Measurements from ENCODE around the gene DNAH3. TPM values are rescaled to one million over a fixed set of nuclear protein-coding genes. Genes with fewer than 3 reads are reported as not detected.

DNAH3 gene
- total RNA-seq, 1 donor from 2014 or later: 0.19 TPM

GRCh38 chr16:21026846-21027245 is 123.8 kb downstream of the DNAH3 start:
- TF ChIP-seq CTCF (IDR thresholded peaks at IDR 0.05; ENCODE audit: unreplicated experiment): no peak
- no peaks in the 10 kb centered on the region for H3K36me3 Mint-ChIP-seq (ENCODE audit: insufficient read depth)
- no peak for DNase-seq (ENCODE audit: low spot score, unreplicated experiment)
- no peak overlapping the region for H3K27ac Mint-ChIP-seq
- no peak overlapping the region for H3K4me3 Mint-ChIP-seq (ENCODE audit: low read depth)
- H3K27me3 Mint-ChIP-seq: no peaks in the 10 kb centered on the region
- no peaks in the 10 kb centered on the region for H3K4me1 Mint-ChIP-seq (ENCODE audit: low read depth)
- H3K9me3 Mint-ChIP-seq (ENCODE audit: low read depth): no peaks in the 10 kb centered on the region

DNA sequence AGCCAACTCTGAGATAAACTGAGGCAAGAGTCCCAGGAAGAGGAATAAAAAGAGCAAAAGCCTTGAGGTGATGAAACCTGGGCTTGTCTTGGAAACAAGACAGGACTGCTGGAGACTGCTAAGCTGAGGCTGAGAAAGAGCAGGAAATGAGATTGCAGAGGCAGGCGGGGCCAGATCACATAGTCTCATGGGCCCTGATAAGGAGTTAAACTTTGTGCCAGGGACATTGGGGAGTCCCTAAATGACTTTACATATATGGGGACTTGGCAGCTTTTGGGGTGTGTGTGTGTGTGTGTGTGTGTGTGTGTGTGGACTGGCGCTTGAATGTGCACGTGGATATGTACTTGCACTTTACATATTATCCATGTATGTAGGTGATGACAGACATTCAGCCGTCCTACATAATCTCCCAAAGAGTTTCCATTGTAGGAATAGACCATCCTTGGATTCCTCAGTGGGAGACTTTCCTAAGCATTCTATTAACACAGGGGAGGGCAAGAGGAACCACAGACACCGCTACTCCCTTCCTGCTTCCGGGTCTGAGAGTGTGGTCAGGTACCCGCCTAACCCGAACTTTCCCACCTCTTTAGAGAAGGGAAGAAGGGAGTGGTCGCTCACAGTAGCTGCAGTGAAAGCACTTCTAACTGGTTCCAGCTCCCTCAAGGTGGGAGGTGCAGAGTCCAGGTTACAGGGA is 127.0 kb downstream of the DNAH3 start:
- no peak for DNase-seq (ENCODE audit: low spot score, unreplicated experiment)
- Mint-ChIP-seq H3K4me1 (ENCODE audit: low read depth) (peaks cover 5% of the 10 kb centered on the region), H3K9me3 (ENCODE audit: low read depth) (no peaks in the 10 kb centered on the region), H3K36me3 (ENCODE audit: insufficient read depth) (no peaks in the 10 kb centered on the region), H3K27me3 (no peaks in the 10 kb centered on the region), H3K27ac (no peak overlapping the region), H3K4me3 (ENCODE audit: low read depth) (no peak overlapping the region)
- no peak for TF ChIP-seq CTCF (IDR thresholded peaks at IDR 0.05; ENCODE audit: unreplicated experiment)

DNA sequence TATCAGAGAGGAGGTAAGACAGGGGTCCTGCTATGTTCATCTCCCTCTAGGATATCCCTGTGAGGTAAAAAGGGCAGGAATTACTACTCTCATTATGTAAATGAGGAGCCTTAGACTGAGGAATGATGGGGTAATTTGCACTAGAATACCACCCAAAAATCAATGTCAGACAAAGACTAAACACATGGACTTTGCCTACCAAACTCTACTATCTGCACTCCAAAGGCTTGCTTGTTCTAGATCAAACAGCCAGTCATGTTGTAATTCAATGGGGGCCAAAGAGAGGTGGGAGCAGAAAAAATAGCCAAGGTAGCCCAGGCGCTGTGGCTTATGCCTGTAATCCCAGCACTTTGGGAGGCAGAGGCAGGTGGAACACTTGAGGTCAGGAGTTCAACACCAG is 129.3 kb downstream of the DNAH3 start:
- H3K27me3 Mint-ChIP-seq: no peaks in the 10 kb centered on the region

DNA sequence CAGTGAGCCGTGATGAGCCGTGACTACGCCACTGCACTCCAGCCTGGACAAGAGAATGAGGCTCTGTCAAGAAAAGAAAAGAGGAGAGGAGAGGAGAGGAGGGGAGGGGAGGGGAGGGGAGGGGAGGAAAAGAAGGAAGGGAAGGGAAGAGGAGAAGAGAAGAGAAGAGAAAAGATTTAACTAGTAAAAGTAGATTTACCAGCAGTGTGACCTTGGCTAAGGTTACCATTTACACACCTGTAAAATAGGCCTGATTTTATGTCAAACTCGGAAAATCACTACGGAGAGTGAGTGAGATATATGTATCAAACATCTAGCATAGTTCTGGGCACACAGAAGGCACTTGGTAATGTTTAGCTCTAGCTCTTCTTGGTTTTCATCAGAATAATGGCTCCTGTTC is 140.8 kb downstream of the DNAH3 start:
- Mint-ChIP-seq H3K27ac (no peak overlapping the region), H3K4me1 (ENCODE audit: low read depth) (no peaks in the 10 kb centered on the region), H3K27me3 (no peaks in the 10 kb centered on the region), H3K36me3 (ENCODE audit: insufficient read depth) (no peaks in the 10 kb centered on the region), H3K9me3 (ENCODE audit: low read depth) (peaks cover 8% of the 10 kb centered on the region), H3K4me3 (ENCODE audit: low read depth) (no peak overlapping the region)
- no peak for DNase-seq (ENCODE audit: low spot score, unreplicated experiment)
- no peak for TF ChIP-seq CTCF (IDR thresholded peaks at IDR 0.05; ENCODE audit: unreplicated experiment)

More for the DNA sequence above, 129.3 kb downstream of the DNAH3 start:
- H3K27ac Mint-ChIP-seq: no peak overlapping the region
- H3K4me3 Mint-ChIP-seq (ENCODE audit: low read depth): no peak overlapping the region
- H3K9me3 Mint-ChIP-seq (ENCODE audit: low read depth): no peaks in the 10 kb centered on the region
- DNase-seq (ENCODE audit: low spot score, unreplicated experiment): no peak
- H3K36me3 Mint-ChIP-seq (ENCODE audit: insufficient read depth): no peaks in the 10 kb centered on the region
- peaks cover 5% of the 10 kb centered on the region for H3K4me1 Mint-ChIP-seq (ENCODE audit: low read depth)
- TF ChIP-seq CTCF (IDR thresholded peaks at IDR 0.05; ENCODE audit: unreplicated experiment): no peak

DNA sequence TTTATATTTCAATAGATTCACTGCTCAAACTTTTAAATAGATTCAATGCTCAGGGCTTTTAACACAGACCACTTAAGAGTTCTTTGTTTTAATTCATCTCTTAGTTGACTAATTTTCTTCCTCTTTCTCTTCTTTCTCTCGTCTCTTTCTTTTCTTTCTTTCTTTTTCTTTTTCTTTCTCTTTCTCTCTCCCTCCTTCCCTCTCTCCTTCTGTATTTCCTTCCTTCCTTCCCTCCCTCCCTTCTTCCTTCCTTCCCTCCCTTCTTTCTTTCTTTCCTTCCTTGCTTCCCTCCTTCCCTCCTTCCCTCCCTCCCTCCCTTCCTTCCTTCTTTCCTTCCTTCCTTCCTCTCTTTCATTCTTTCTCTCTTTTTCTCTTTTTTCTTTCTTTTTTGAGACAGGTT is 145.6 kb downstream of the DNAH3 start:
- Mint-ChIP-seq H3K27ac (no peak overlapping the region), H3K36me3 (ENCODE audit: insufficient read depth) (no peaks in the 10 kb centered on the region), H3K4me1 (ENCODE audit: low read depth) (no peaks in the 10 kb centered on the region), H3K9me3 (ENCODE audit: low read depth) (no peaks in the 10 kb centered on the region), H3K4me3 (ENCODE audit: low read depth) (no peak overlapping the region), H3K27me3 (peaks cover 4% of the 10 kb centered on the region)
- no peak for DNase-seq (ENCODE audit: low spot score, unreplicated experiment)
- no peak for TF ChIP-seq CTCF (IDR thresholded peaks at IDR 0.05; ENCODE audit: unreplicated experiment)

Data from progenitor cell of endocrine pancreas (in vitro differentiated cells).